SU-DHL-6 (cell line): ENCODE measurements around the gene NFATC1.

Experiments
- H2AFZ ChIP-seq: fragments of 200-600 bp; sonication (generic); 2 replicates; pipeline ENCODE4 v1.6.1; 2014; ENCODE audit warnings: low read depth, mild to moderate bottlenecking, moderate library complexity, mixed read lengths, antibody characterized with exemption, low read length; ENCODE audit not compliant: severe bottlenecking
- H3F3A ChIP-seq: fragments of 200-600 bp; shearing (Covaris generic); 2 replicates; pipeline ENCODE4 v1.6.0; 2016; ENCODE audit warnings: antibody characterized with exemption, mild to moderate bottlenecking; ENCODE audit not compliant: insufficient read depth
- H3K27ac ChIP-seq: fragments of 200-600 bp; sonication (generic); 2 replicates; pipeline ENCODE4 v1.5.1; 2016; ENCODE audit warnings: low read depth, mild to moderate bottlenecking, low read length, moderate library complexity, mixed read lengths
- H3K27me3 ChIP-seq: fragments of 200-600 bp; sonication (generic), shearing (Covaris generic); 2 replicates; pipeline ENCODE4 v1.6.0; 2014; ENCODE audit warnings: mild to moderate bottlenecking, low read length
- H3K36me3 ChIP-seq: fragments of 200-600 bp; sonication (generic); 2 replicates; pipeline ENCODE4 v1.6.1; 2014; ENCODE audit warnings: mild to moderate bottlenecking, low read length, mixed read lengths
- H3K4me2 ChIP-seq: fragments of 300-600, 200-600 bp; shearing (Covaris generic), sonication (generic); 2 replicates; pipeline ENCODE4 v1.6.0; 2014; ENCODE audit warnings: low read length, low read depth, mild to moderate bottlenecking; ENCODE audit not compliant: poor library complexity, severe bottlenecking
- H3K4me3 ChIP-seq: fragments of 200-600 bp; sonication (generic); 2 replicates; pipeline ENCODE4 v1.5.1; 2014; ENCODE audit warnings: antibody characterized with exemption, low read length, mild to moderate bottlenecking, mixed read lengths; ENCODE audit not compliant: insufficient read depth, poor library complexity, severe bottlenecking
- H3K79me2 ChIP-seq: fragments of 200-600 bp; sonication (generic); 2 replicates; pipeline ENCODE4 v1.6.1; 2014; ENCODE audit warnings: mild to moderate bottlenecking, low read length, moderate library complexity; ENCODE audit not compliant: insufficient read depth
- H3K9ac ChIP-seq: fragments of 200-600 bp; sonication (generic); 2 replicates; pipeline ENCODE4 v1.7.0; 2014; ENCODE audit warnings: mild to moderate bottlenecking, low read length
- H3K9me2 ChIP-seq: fragments of 200-600 bp; sonication (generic); replicated peaks from 2 replicates; pipeline ENCODE4 v1.6.1; 2014; ENCODE audit warnings: low read length; ENCODE audit not compliant: insufficient read depth
- H3K9me3 ChIP-seq: fragments of 200-600 bp; sonication (generic); 2 replicates; pipeline ENCODE4 v1.6.1; 2014; ENCODE audit warnings: low read length, mixed read lengths; ENCODE audit not compliant: insufficient read depth
- H4K20me1 ChIP-seq: fragments of 200-600 bp; sonication (generic); 2 replicates; pipeline ENCODE4 v1.6.1; 2014; ENCODE audit warnings: low read depth, mild to moderate bottlenecking, antibody characterized with exemption, low read length, moderate library complexity, mixed read lengths
- EZH2phosphoT487 ChIP-seq: fragments of 200-600 bp; sonication (generic), shearing (Covaris generic); conservative IDR thresholded peaks from 2 replicates; pipeline ENCODE4 v1.6.1; 2018; ENCODE audit warnings: mild to moderate bottlenecking, antibody characterized with exemption, low read length, moderate library complexity, mixed read lengths
- TF ChIP-seq, protein P1 (sequence below): fragments of 200-600 bp; sonication (generic); IDR thresholded peaks from one replicate; pipeline ENCODE4 v1.5.1; 2017; ENCODE audit warnings: antibody characterized with exemption, mild to moderate bottlenecking, low read length, moderate library complexity; ENCODE audit not compliant: insufficient read depth, poor library complexity, severe bottlenecking

Gene NFATC1

DNA sequence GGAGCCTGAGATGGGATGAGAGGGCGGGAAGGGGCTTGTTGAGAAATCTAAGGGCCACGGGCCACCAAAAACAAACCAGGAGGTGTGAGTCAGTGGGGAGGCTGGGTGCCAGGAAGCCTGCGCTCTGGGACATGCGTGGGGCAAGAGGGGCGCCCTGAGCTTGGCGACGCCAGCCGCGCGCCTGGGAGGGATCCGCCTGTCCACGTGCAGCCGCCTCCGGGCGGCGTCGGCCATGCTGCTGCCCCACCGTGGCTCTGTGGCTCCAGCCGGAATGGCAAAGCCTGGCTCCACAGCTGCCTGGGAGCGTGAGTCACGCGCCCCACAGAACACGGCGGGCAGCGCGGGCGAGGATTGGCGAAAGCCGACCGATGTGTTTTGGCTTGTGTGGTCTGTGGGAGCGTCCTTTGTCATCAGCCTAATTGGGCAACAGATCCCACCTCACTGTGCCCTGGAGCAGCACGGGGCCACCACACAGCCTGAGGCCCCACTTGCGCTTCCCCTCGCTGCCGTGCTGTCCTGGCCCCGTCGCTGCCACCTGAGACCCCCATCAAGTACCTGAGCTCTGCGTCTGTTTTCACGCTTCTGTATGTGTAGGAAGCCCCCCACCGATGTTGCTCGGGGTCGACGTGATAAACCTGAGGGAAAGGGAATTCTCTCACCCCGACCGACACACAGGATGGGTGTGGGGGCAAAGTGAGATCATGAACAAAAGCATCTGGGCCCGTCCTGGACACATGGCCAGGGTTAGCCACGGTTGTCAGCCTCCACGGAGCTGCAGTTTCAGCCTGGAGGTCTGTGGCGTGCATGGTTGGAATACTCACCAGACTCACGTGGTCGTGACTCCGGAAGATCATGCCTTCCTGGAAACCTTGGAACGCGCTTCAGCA is 80.5 kb downstream of the NFATC1 start:
- no peak overlapping the region for H3K27ac ChIP-seq
- H3K4me3 ChIP-seq: no peak overlapping the region
- no peaks in the 10 kb centered on the region for H3K36me3 ChIP-seq
- TF ChIP-seq, protein P1, sequence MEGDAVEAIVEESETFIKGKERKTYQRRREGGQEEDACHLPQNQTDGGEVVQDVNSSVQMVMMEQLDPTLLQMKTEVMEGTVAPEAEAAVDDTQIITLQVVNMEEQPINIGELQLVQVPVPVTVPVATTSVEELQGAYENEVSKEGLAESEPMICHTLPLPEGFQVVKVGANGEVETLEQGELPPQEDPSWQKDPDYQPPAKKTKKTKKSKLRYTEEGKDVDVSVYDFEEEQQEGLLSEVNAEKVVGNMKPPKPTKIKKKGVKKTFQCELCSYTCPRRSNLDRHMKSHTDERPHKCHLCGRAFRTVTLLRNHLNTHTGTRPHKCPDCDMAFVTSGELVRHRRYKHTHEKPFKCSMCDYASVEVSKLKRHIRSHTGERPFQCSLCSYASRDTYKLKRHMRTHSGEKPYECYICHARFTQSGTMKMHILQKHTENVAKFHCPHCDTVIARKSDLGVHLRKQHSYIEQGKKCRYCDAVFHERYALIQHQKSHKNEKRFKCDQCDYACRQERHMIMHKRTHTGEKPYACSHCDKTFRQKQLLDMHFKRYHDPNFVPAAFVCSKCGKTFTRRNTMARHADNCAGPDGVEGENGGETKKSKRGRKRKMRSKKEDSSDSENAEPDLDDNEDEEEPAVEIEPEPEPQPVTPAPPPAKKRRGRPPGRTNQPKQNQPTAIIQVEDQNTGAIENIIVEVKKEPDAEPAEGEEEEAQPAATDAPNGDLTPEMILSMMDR: no peak
- no peak for TF ChIP-seq EZH2phosphoT487
- no peaks in the 10 kb centered on the region for H3K9me3 ChIP-seq
- no peak overlapping the region for H3K4me2 ChIP-seq
- no peaks in the 10 kb centered on the region for H3K9me2 ChIP-seq
- H3K79me2 ChIP-seq: no peaks in the 10 kb centered on the region
- H2AFZ ChIP-seq: no peak overlapping the region
- no peaks in the 10 kb centered on the region for H4K20me1 ChIP-seq
- H3K27me3 ChIP-seq: no peaks in the 10 kb centered on the region
- no peaks in the 10 kb centered on the region for H3F3A ChIP-seq
- no peak overlapping the region for H3K9ac ChIP-seq

DNA sequence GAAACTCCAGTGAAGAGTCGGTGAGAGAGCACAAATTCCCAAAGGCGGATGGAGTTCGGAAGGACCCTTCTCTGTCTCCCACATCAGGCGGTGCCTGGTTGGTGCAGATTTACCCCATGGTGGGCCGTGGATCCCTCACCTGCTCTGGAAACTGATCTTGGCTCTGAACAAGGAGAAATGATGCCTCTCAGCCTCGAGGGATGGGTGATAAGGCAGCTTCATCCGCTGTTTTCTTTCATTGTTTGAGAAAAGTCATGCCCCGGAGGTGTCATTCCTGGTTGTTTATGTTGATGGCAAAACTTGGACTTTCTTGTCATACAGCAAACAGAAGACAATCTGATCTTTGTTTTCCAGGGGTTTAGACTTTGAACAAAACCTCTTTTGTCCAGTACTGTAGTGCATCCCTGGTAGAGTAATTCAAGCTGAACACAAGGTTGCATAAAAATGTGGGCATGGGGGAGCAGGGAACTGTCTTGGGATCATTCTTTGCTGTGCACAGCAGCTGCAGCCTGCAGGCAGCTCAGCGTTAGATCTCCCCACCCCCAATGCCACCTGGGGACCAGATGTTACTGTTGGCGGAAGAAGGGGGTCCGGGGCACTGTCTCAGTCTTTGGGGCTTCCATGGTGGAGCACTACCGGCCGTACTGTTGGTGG is 81.3 kb downstream of the NFATC1 start:
- Histone ChIP-seq H3K27me3 (no peaks in the 10 kb centered on the region), H3K4me3 (no peak overlapping the region), H3K4me2 (no peak overlapping the region), H3K9me2 (no peaks in the 10 kb centered on the region), H4K20me1 (no peaks in the 10 kb centered on the region), H3K79me2 (no peaks in the 10 kb centered on the region), H3K27ac (no peak overlapping the region), H3F3A (no peaks in the 10 kb centered on the region), H2AFZ (no peak overlapping the region), H3K36me3 (no peaks in the 10 kb centered on the region), H3K9ac (no peak overlapping the region), H3K9me3 (no peaks in the 10 kb centered on the region)
- TF ChIP-seq EZH2phosphoT487: no peak
- TF ChIP-seq, protein P1: no peak

DNA sequence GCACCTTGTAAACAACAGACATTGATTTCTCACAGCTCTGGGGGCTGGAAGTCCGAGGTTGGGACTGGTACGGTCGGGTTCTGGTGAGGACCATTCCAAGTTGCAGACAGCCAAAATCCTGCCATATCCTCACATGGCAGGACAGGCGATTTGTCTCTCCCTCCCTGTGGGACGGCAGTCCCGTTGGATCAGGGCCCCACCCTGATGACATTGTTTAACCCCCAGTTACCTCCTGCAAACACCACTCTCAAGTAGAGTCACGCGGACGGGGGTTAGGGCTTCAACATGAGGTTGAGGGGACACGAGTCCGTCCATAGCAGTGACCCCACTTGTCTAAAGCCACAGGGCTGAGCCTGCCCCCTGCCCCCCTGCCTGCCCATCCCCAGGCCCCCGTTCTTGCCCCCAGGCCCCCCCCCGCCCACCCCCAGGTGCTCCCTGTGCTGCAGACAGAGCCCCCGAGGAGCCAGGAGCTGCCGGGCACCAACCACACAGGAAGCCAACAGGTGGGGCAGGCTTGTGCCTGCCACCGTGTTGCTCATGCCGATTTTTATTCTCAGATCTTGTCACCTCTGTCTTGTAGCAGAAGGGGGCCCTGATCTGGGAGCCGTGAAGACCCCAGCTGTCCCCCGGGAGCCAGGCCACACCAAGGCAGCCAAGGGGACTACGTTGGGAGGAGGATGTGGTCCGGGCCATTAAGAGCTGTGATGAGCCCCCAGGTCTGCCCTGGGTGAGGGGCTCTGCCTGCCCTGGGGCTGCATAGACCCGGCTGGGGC is 82.2 kb downstream of the NFATC1 start:
- no peak overlapping the region for H3K4me2 ChIP-seq
- no peaks in the 10 kb centered on the region for H3K9me3 ChIP-seq
- no peaks in the 10 kb centered on the region for H3F3A ChIP-seq
- H3K36me3 ChIP-seq: no peaks in the 10 kb centered on the region
- no peaks in the 10 kb centered on the region for H4K20me1 ChIP-seq
- no peak overlapping the region for H3K4me3 ChIP-seq
- H3K27me3 ChIP-seq: no peaks in the 10 kb centered on the region
- H3K79me2 ChIP-seq: no peaks in the 10 kb centered on the region
- no peak overlapping the region for H3K27ac ChIP-seq
- no peak overlapping the region for H2AFZ ChIP-seq
- no peak for TF ChIP-seq EZH2phosphoT487
- TF ChIP-seq, protein P1: no peak
- H3K9me2 ChIP-seq: no peaks in the 10 kb centered on the region
- H3K9ac ChIP-seq: no peak overlapping the region
